ENCODE data around the gene SYNGR1. TPM values are rescaled to one million over a fixed set of nuclear protein-coding genes. Genes with fewer than 3 reads are reported as not detected.

SYNGR1 gene
- total RNA-seq, result 24.0 and 26.6 TPM in 2 replicates
- long read RNA-seq, transcript SYNGR1-202 (4 exons, 1,361 nt), result major isoform, 8 of 9 reads
- long read RNA-seq, partial matches to known transcripts, result 0 of 9 reads
- long read RNA-seq, other reads (novel, unspliced or antisense), result 1 of 9 reads

DNA sequence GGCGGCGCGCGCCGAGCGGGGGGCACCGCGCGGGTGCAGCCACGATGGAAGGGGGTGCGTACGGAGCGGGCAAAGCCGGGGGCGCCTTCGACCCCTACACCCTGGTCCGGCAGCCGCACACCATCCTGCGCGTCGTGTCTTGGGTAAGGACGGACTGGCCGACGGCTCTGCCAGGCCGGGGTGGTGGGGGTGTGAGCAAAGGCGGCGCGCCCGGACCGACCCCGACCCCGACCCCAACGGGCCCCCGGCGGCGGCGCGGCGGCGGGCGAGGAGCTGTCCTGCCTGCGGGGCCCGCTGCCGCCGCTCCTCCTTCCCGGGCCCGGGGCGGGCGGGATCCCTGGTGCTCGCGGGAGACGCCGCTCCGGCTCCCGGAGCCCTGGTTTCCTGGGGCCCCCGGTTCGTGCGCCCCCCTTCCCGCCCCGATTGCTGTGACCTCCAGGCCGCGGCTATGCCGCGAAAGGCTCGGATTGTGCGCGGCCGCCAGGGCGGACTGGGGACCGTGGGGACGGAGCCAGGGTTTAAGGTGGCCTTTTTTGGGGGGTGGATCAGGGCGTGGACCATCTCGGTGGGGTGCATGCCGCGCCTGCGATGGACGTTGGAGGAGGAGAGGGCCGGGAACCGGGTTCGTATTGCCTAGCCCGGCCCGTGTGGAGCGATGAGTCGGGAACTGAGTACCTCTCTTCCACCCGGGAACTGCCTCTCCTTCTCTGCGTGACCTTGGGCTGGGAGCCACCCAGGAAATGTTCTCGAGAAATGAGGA lies at the start of gene SYNGR1:
Gene SYNGR1, plus strand, starts transcription at position 25 of the 760 bp plus-strand sequence. Its CDS starts 20 bp downstream, at position 45.
- no peak for DNase-seq (ENCODE audit: extremely low spot score, unreplicated experiment)
- H3K4me1 Mint-ChIP-seq (ENCODE audit: unreplicated experiment), result peaks cover 27% of the 10 kb centered on the region
- no peaks in the 10 kb centered on the region for H3K27me3 Mint-ChIP-seq (ENCODE audit: unreplicated experiment)
- H3K27ac Mint-ChIP-seq (ENCODE audit: unreplicated experiment), result no peak within 1 kb of the TSS
- no peaks in the 10 kb centered on the region for H3K36me3 Mint-ChIP-seq (ENCODE audit: unreplicated experiment)
- TF ChIP-seq, protein P1, sequence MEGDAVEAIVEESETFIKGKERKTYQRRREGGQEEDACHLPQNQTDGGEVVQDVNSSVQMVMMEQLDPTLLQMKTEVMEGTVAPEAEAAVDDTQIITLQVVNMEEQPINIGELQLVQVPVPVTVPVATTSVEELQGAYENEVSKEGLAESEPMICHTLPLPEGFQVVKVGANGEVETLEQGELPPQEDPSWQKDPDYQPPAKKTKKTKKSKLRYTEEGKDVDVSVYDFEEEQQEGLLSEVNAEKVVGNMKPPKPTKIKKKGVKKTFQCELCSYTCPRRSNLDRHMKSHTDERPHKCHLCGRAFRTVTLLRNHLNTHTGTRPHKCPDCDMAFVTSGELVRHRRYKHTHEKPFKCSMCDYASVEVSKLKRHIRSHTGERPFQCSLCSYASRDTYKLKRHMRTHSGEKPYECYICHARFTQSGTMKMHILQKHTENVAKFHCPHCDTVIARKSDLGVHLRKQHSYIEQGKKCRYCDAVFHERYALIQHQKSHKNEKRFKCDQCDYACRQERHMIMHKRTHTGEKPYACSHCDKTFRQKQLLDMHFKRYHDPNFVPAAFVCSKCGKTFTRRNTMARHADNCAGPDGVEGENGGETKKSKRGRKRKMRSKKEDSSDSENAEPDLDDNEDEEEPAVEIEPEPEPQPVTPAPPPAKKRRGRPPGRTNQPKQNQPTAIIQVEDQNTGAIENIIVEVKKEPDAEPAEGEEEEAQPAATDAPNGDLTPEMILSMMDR (IDR thresholded peaks at IDR 0.05), result no peak
- peak within 1 kb of the TSS; percentile 82 for H3K4me3 Mint-ChIP-seq (ENCODE audit: unreplicated experiment)
- H3K9me3 Mint-ChIP-seq (ENCODE audit: unreplicated experiment), result no peaks in the 10 kb centered on the region

DNA sequence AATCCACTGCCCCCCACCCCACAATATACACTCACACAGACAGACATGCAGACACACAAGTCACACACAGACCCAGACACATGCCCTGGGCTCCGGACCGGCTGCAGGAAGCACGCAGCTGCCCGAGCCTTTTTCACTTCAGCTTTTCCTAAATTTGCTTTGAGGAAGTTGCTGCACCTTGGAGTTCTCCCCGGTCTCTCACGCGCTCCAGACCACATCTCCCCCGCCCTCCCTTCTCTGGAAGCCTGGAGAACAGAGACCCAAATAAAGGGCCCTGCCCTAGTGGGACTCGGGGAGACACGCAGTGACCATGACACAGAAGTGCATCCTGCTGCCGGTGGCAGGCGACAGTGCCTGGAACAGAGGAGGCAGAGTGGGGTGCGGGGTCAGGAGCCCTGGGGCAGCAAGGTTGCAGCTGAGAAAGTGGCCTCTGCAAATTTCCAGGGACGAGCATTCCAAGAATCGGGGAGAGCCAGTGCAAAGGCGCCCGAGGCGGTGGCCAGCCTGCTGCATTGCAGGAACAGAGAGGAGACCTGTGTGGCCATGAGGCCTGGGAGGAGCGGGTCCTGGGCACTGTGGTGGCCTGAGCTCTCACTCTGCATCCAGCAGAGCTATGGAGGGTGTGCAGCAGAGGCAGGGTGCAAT lies 49.5 kb upstream of the SYNGR1 start:
- Mint-ChIP-seq H3K4me1 (ENCODE audit: unreplicated experiment) (peaks cover 63% of the 10 kb centered on the region), H3K27me3 (ENCODE audit: unreplicated experiment) (no peaks in the 10 kb centered on the region), H3K36me3 (ENCODE audit: unreplicated experiment) (no peaks in the 10 kb centered on the region), H3K9me3 (ENCODE audit: unreplicated experiment) (no peaks in the 10 kb centered on the region), H3K4me3 (ENCODE audit: unreplicated experiment) (no peak overlapping the region), H3K27ac (ENCODE audit: unreplicated experiment) (peak overlapping the region; percentile 76)
- DNase-seq (ENCODE audit: extremely low spot score, unreplicated experiment), result no peak
- TF ChIP-seq, protein P1 (IDR thresholded peaks at IDR 0.05), result no peak

- H3K4me1 Mint-ChIP-seq (ENCODE audit: unreplicated experiment), result peaks cover 58% of the 10 kb centered on the region
- TF ChIP-seq, protein P1 (IDR thresholded peaks at IDR 0.05), result no peak
- H3K36me3 Mint-ChIP-seq (ENCODE audit: unreplicated experiment), result no peaks in the 10 kb centered on the region
- H3K27ac Mint-ChIP-seq (ENCODE audit: unreplicated experiment), result peak overlapping the region; percentile 76
- DNase-seq (ENCODE audit: extremely low spot score, unreplicated experiment), result no peak
- H3K4me3 Mint-ChIP-seq (ENCODE audit: unreplicated experiment), result no peak overlapping the region
- no peaks in the 10 kb centered on the region for H3K9me3 Mint-ChIP-seq (ENCODE audit: unreplicated experiment)
- H3K27me3 Mint-ChIP-seq (ENCODE audit: unreplicated experiment), result no peaks in the 10 kb centered on the region
These were observed 48.7 kb upstream of the SYNGR1 start for GRCh38 chr22:39301108-39301507.

GRCh38 chr22:39301926-39302325 lies 47.9 kb upstream of the SYNGR1 start:
- no peak overlapping the region for H3K27ac Mint-ChIP-seq (ENCODE audit: unreplicated experiment)
- no peaks in the 10 kb centered on the region for H3K27me3 Mint-ChIP-seq (ENCODE audit: unreplicated experiment)
- H3K4me1 Mint-ChIP-seq (ENCODE audit: unreplicated experiment), result peaks cover 56% of the 10 kb centered on the region

More at GRCh38 chr22:39301926-39302325, 47.9 kb upstream of the SYNGR1 start:
- DNase-seq (ENCODE audit: extremely low spot score, unreplicated experiment), result no peak
- Mint-ChIP-seq H3K36me3 (ENCODE audit: unreplicated experiment) (no peaks in the 10 kb centered on the region), H3K9me3 (ENCODE audit: unreplicated experiment) (no peaks in the 10 kb centered on the region), H3K4me3 (ENCODE audit: unreplicated experiment) (no peak overlapping the region)
- TF ChIP-seq, protein P1 (IDR thresholded peaks at IDR 0.05), result no peak
